ENCODE results near the gene OR6C70.
"Not testable (repeated sequence)": the region's sequence is repeated elsewhere in the genome, so short reads cannot be mapped to it uniquely, and the experiment has no call there.

Gene OR6C70

DNA sequence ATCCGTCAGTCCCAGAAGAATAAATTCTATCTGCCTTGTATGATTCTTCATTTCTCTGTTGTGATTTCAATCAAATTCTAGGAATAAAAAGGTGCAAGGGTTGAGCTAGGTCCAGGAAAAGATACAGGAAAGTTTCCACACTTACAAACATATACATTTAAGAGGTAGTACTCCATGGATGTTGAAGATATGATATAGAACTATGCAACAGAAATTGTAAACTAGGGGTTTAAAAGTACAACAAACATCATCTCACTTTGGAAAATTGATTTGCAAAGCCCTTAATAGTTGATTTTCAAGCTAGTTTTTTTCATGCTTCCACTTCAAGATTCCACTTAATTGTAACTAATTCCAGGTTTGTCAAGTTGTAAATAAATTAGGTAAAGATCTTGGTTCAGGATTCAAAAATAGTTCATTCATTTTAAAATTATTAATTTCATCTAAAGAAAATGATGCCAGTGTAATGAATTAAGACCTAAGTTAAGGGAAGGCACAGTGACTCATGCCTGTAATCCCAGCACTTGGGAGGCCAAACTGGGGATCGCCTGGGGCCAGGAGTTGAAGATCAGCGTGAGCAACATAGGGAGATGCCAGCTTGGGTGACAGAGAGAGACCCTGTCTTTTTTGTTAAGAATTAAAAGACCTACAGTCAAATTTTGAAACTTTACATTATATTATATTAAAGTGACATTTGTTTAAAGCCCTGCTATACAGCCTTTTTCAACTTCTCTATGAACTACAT, at the start of gene OR6C70:
OR6C70 (minus strand) TSS at position 51 of the 742 bp plus-strand sequence; CDS start at position 51, 0 bp downstream.
- DNase-seq = no peak

DNA sequence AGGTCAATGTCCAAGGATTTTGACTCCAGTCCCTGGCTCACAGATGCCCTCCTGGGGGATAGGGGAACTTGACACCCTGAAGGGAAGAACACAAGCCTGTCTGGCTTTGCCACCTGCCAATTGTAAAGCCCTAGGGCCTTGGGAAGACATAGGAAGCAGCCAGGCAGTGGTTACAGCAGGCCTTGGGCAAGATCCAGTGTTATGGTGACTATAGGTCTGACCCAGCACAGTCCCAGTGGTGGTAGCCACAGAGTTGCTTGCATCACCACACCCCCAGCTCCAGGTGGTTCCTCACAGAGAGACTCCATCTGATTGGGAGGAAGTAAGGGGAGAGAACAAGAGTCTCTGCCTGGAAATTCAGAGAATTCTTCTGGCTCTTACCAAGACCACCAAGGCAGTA, 46.5 kb upstream of the OR6C70 start:
- no peak for DNase-seq

DNA sequence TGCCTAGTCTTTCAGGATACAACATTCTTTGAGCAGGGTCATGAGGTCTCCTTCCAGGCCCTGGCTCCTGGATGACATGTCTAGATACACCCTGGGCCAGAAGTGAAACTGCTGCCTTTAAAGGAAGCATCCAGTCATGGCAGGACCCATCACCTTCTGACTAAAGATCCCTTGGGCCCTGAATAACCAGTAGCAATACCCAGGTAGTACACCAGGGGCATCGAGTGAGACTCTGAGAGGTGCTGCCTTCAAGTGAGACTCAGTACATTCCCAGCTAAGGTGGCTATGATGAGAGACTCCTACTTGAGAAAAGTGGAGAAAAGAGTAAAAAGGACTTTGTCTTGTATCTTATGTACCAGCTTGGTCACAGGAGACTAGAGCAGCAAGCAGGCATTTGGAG, 45.8 kb upstream of the OR6C70 start:
- no peak for DNase-seq

DNA sequence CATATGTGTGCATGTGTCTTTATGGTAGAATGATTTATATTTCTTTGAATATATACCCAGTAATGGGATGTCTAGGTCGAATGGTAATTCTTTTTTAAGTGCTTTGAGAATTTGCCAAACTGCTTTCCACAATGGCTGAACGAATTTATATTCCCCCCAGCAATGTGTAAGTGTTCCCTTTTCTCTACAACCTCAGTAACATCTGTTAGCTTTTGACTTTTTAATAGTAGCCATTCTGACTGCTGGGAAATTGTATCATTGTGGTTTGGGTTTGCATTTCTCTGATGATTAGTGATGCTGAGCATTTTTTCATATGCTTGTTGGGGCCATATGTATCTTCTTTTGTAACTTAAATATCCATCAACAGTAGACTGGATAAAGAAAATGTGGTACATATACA, 31.7 kb upstream of the OR6C70 start:
- DNase-seq = no peak

DNA sequence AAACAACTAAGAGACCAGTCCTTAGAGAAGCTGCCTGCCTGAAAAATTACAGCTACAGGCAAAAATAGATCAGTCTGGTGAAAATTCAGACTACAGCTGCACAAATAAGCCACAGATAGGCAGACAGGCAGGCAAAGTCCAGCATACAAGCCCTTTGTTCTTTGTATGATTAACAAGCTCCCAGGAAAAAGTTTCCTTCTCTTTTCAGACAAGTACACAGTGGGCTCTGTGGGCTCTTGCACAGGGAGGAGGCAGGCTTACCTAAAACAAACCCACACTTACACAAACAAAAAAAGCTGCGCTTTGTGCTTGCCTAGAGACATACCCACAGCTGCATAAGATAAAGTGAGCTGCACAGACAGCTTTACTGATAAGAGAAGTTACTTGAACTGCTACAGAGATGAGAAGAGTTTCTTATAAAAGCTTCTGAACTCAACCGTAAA, 29.9 kb upstream of the OR6C70 start:
- no peak for DNase-seq

DNA sequence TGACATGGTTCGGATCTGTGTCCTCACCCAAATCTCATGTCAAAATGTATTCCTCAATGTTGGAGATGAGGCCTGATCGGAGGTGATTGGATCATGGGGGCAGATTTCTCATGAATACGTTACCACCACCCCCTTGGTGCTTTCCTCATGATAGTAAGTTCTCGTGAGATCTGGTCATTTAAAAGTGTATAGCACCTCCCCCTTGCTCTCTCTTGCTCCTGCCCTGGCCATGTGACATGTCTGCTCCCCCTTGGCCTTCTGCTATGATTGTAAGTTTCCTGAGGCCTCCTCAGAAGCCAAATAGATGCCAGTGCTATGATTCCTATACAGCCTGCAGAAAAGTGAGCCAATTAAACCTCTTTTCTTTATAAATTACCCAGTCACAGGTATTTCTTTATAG, 29.3 kb upstream of the OR6C70 start:
- no peak for DNase-seq

DNA sequence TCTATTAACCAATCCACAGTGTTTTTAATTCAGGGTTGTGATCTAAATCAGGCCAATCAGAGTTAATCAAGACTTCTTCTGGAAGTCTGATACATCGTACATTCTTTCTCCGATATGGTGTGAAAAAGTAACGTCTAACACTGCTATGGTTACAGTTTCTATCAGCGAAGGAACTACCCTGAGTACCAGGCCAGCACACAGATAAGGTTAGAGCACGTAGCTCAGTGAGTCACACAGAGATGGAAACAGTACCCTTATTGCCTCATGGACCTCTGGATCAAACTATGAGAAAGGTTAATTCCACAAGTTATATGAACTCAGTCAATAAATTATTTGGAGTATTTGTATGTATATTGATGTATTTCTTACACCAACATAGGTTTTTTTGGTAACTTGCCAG, 25.6 kb upstream of the OR6C70 start:
- DNase-seq = no peak

DNA sequence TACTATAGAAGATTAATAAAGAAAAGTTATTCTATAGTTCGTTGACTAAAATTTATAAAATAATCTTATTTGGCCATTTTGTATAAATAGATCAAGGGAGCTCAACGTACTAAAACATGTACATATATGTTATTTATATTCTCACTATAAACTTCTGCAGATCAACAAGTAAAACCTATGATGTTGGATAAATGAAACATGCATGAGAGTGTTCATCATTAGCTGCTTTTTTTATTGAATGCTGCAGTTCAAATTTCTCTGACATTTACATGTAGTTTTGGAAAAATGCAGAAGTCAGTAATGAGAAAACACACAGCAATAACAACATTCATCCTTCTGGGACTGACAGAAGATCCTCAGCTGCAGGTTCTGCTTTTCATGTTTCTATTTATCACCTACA, 22.1 kb upstream of the OR6C70 start, which contains the start of gene OR6C68:
OR6C68 (plus strand) TSS at position 301 of the 400 bp plus-strand sequence; CDS start at position 301, 0 bp downstream.
- no peak for DNase-seq

DNA sequence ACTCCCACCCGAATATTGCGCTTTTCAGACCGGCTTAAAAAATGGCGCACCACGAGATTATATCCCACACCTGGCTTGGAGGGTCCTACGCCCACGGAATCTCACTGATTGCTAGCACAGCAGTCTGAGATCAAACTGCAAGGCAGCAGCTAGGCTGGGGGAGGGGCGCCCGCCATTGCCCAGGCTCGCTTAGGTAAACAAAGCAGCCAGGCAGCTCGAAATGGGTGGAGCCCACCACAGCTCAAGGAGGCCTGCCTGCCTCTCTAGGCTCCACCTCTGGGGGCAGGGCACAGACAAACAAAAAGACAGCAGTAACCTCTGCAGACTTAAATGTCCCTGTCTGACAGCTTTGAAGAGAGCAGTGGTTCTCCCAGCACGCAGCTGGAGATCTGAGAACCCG, 14.3 kb upstream of the OR6C70 start:
- DNase-seq = not testable (repeated sequence)

DNA sequence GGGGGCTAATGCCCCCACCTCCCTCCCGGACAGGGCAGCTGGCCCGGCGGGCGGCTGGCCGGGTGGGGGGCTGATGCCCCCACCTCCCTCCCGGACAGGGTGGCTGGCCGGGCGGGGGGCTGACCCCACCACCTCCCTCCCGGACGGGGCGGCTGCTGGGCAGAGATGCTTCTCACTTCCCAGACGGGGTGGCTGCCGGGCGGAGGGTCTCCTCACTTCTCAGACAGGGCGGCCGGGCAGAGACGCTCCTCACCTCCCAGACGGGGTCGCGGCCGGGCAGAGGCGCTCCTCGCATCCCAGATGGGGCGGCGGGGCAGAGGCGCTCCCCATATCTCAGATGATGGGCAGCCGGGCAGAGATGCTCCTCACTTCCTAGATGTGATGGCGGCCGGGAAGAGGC, 9.2 kb upstream of the OR6C70 start:
- not testable (repeated sequence) for DNase-seq

DNA sequence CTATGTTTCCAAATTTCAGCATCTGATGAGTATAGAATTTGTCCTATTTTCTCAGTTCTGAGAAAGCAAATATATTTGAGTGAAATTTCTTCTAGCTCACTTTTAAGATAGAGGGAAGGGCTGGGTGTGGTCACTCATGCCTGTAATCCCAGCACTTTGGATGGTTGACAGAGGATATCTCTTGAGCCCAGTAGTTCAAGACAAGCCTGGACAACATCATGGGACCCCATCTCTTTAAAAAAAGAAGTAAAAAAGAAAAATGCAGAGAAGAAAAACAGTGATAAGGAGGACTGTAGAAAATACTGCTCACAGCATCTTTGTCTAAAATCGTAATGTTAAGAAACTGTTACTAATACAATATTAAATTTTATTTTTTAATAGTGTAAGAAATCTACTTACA, 2.3 kb upstream of the OR6C70 start:
- no peak for DNase-seq

DNA sequence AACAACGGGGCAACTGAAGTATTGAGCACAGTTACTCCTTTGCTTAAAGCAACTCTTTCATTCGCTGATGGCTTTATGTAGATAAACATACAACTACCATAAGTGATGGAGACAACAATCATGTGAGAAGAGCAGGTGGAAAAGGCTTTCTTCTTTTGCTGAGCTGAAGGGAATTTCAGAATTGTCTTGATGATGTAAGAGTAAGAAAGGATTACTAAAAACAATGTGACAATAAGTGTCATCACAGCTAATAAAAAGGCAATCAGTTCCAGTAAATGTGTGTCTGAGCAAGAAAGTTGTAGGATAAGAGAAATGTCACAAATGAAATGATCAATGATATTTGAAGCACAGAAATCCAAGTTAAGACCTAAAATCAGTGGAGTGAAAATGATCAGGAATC, 647 bp downstream of the OR6C70 start:
- no peak for DNase-seq

DNA sequence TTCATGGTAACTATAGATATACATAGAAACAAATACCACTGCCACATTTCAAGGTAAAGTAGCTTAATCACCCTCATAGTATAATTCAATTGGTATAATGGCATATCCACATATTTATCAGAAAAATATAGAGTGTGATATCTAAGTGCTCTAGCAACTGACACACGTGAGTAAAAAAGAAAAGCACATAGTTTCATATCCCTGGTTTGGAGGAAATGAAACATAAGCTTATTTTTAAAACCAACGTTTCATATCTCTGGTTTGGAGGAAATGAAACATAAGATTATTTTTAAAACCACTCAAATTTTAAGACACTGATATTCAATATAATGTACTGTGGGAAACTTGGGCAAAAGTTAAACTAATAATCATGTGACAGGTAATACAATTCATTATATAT, 2.1 kb downstream of the OR6C70 start:
- DNase-seq = no peak

DNA sequence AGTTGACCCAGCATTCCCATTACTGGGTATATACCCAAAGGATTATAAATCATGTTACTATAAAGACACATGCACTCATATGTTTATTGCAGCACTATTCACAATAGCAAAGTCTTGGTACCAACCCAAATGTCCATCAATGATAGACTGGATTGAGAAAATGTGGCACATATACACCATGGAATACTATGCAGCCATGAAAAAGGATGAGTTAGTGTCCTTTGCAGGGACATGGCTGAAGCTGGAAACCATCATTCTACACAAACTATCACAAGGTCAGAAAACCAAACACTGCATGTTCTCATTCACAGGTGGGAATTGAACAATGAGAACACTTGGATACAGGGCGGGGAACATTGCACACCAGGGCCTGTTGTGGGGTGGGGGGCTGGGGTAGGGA, 5.0 kb downstream of the OR6C70 start:
- not testable (repeated sequence) for DNase-seq

DNA sequence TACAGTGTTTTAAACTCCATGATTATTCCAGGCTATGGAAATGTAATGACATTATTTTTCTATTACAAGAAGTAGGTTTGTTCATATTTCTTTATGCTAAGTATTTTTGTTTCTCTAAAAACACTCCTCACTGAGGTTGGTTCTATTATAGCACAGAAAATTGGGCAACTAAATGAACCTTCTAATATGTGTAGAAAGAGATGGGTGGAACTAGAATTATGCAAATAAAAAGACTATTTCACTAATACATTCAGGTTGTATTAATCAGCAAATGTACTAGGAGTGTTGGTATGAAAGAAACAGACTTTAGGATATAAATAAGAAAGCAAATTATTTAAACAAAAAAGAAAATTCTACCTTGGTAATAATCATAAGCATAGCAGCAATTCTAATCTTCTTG, 21.1 kb downstream of the OR6C70 start:
- no peak for DNase-seq

DNA sequence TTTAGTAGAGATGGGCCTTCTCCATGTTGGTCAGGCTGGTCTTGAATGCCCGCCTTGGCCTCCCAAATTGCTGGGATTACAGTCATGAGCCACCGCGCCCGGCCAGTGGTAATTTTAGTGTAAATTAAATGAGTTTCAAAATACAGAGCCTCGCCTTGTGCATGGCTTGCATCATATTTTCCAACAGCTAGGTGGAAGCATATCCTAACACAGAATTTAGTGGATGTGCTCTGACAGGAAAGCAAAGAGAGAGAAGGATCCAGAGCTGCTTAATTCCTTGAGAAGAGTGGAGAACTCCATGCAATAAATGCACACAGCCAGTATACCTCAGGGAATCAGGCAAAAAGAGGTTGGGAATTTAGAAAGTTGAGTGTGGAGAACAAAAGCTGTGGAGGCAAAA, 23.6 kb downstream of the OR6C70 start:
- DNase-seq = no peak

DNA sequence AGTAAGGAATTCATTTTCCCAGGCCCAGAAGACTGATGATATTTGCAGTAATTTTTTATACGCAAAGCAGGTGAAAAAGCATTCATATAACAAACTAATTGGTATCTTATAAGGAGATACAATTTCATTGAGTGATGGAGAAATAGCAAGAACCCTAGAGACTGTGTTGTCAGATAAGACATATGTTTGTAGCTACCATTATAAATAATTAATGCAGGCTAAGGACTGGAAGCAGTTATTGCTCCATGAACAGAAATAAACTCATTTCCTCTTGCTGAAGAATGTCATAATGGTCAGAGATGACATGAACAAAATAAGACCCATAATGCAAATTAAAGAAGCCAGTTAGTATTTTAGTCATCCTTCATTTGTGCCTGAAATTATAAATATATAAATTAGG, 24.6 kb downstream of the OR6C70 start:
- no peak for DNase-seq

DNA sequence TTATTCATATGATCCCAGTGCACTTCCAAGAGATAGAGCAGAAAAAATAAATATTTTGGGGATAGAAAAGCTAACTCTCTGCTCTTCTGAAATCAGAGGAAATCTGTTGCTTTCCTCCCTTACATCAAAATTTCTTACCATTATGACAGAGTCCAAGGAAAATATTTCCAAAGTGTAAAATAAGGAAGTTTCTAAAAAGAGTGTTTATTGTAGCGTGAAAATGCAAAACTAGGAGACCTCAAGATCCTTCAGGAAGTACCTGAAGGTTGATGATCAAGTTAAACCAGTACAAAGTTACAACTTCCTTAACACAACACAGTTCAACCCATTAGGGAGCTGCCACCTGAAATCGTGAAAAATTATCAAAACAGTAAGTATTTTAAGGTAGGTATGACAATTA, 26.2 kb downstream of the OR6C70 start, which contains the start of gene OR6C2:
OR6C2 (plus strand) TSS at position 301 of the 400 bp plus-strand sequence. CDS start 8,138 bp downstream, outside the sequence.
- no peak for DNase-seq

DNA sequence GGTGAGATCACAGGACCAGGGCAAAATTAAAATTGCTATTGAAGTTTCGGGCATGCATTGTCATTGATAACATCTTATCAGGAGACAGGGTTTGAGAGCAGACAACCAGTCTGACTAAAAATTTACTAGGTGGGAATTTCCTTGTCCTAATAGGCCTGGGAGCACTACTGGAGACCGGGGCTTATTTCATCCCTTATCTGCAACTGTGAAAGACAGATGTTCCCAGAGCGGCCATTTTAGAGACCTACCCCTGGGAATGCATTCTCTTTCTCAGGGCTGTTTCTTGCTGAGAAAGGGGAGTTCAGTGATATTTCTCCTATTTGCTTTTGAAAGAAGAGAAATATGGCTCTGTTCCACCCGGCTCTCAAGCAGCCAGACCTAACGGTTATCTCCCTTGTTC, 28.7 kb downstream of the OR6C70 start:
- not testable (repeated sequence) for DNase-seq

DNA sequence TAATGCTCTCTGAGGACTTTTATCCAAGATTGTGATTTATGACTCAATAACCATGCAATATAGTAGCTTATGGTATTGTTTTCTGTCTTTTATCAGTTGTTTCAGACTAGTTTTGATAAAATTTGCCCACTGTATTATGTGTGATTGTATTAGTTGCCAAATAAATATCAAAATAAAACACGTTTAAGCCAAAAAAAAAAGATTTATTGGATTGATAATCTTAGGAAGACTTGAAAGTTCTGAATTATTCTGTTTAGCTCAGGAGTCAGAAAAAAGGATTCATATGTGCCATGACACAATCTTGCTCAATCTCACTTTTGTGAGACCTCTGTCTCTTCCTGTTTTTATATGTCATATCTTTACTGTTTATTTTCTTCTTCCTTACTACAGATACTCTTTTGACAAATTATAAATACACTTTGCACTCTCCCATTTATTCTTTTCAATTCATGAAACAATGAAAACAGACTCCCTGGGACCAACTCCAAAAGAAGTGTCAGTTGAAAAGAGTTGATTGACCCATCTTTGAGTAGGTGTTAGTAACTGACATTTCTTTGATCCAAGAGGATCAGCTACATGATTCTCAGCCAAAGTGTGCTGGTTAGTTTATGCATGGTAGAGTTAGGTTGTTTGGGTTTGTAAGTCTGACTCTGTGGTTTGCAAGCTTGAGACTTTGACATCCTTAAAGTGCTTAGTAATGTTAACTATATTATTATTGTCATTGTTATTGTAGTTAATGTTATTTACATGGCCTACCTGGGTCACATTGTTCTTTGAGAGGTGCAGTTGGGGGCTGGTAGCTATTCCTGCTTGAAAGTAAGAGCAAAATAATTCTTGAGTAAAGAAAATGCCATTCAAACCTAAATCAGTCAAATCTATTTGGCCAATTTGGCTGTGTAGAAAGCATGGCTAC, 41.4 kb downstream of the OR6C70 start:
- no peak for DNase-seq

DNA sequence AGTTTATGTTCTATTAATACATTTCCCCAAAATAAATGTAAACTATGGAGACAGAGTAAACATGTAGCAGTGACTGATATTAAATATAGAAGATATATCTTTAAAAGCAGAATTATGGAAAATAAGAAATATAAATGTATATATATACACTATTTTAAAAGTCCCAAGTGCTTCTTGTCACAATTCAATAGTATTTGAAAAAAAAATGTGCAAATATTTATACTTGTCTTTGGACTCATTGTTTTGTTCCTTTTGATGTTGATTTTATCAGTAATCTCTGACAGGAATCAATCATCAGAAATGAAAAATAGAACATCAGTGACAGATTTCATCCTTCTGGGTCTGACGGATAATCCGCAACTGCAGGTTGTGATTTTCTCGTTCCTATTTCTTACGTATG, 44.0 kb downstream of the OR6C70 start, which contains the start of gene OR6C76:
OR6C76 (plus strand) TSS at position 301 of the 400 bp plus-strand sequence; CDS start at position 301, 0 bp downstream.
- no peak for DNase-seq

DNA sequence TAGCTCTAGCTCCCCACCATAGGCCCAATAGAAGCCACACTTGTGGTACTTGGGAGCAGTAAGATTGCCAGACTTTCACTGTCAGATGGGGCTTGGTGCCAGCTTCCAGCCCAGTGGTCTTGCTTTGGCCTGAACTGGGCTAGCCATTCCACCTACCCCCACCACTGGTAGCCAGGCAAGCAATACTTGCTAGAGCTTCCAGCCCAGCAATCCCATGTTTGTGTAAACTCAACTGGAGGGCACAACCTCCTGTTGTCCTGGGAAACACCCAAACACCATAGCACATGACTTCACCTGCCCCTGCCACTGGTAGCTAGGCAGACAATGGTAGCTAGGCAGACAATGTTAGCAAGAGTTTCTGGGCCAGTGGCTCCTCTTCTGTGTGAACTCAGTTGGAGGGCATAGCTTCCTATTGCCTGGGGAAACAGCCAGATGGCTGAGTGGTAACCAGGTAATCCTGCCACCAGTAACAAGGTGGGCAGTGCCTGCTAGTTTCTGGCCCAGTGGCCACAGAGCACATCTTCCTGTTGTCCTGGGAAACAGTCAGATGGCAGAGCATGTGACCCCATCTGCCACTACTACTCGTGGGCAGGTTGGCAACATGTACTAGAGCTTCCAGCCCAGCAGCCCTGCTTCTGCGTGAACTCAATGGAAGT, 49.5 kb downstream of the OR6C70 start:
- DNase-seq = no peak
